ENCODE results near the gene TMC7.
A peak's percentile ranks its signal among the peaks of the same experiment; 100 is the strongest.
"Not testable (repeated sequence)": the region's sequence is repeated elsewhere in the genome, so short reads cannot be mapped to it uniquely, and the experiment has no call there.

TMC7 gene

DNA sequence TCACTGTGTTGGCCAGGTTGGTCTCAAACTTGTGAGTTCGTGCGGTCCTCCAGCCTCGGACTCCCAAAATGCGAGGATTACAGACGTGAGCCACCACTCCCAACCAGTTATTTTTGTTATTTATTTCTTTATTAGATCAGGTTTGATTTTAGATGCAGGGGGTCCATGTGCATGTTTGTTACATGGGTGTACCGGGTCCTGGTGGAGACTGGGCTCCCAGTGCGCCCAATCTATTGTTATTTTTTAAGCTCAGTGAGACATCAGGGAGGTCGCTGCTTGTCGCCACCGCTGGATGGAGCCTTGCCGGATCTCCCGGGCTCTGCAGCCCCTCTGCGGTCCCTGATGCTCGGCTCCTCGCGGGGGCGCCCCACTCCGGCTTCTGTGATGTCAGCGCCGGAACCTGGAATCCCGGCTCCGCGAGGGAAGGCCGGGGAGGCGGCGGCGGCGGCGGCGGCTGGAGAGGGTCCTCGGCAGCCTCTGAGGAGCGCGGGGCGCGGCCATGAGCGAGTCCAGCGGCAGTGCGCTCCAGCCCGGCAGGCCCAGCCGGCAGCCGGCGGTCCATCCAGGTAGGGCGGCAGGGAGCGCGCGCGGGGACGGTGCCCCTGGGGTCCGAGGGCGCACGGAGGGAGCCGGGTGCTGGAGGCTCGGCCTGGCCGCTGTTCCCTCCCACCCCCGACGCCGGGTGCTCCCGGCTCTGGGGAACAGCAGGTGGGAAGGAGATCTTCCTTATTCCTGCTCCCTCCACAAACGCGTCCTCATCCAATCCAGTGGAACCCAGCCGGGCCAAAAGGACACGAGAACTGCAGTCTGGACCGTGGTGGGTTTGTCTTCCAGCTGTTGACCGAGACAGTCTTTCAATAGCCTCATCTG, at the start of gene TMC7:
TMC7 (plus strand) TSS at position 370 of the 870 bp plus-strand sequence; CDS start at position 500, 130 bp downstream.
- peak; percentile 85 for DNase-seq

DNA sequence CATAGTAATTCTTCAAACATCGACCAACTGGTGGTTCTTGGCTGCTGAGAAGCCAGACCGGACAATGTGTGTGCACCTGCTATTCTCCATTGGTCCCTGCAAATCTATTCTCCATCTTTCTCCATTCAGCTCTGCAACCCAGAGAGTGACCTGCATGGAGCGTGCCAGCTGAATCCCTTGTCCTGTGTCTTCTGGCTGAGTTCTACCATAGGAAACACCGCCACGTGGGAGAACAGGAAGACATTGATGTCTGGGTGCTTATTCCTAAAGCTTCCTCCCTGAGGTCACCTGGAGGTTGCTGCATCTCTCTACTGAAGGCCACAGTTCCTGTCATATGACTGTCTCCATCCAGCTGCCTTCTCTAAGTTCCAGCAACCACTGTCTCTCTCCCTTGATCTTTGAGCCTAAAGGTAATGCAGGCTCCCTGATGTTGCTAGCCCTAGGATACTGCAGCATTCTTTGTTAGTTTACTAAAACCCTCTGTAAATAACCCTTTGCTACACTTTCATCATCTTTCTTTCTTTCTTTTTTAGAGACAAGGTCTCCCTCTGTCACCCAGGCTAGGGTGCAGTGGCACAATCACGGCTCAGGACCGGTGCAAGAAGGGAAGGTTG, 46.9 kb upstream of the TMC7 start:
- no peak for DNase-seq

DNA sequence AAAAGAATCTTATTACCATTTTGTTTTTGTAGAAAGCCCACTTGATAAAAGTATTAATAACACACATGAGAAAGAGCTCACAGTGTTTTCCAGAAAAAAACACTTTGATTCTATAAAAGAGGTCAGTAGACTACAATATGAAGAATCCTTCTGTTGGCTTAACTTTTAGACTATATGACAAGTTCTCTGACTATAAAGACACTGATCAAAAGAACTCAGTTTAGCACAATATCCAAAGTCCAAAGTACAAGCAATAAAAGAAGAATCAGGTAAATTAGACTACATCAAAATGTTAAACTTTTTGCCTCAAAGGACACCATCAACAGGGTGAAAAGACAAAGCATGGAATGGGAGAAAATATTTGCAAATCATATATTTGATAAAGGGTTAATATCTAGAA, 46.3 kb upstream of the TMC7 start:
- DNase-seq: no peak

DNA sequence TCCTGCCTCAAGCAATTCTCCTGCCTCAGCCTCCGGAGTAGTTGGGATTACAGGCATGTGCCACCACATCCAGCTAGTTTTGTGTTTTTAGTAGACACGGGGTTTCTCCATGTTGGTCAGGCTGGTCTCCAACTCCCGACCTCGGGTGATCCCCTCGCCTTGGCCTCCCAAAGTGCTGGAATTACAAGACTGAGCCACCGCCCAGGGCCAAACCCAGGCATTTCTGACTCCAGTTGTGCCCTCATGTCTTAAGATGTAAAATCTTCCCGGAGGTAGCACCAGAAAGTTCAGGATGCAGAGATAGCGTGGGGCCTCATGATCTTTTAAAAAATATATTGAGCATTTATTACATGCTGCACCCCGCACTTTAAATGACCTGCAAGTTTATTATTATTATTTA, 44.7 kb upstream of the TMC7 start:
- no peak for DNase-seq

DNA sequence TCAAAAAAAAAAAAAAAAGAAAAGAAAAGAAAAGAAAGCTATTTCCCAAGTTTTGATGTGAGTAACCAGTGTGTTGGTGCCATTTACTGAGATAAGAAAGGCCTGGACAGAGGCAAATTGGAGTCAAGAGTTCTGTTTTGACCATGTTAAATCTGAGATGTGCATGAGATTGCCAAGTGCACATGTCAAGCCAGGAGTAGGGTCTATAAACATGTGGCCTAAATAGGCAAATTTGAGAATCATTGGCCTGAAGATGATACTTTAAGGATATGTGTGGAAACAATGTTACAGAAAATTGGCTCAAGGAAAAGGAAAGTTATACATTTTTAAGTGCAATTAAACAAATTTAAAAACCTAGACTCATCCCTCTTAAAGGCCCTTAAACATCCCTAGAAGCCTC, 42.3 kb upstream of the TMC7 start:
- no peak for DNase-seq

DNA sequence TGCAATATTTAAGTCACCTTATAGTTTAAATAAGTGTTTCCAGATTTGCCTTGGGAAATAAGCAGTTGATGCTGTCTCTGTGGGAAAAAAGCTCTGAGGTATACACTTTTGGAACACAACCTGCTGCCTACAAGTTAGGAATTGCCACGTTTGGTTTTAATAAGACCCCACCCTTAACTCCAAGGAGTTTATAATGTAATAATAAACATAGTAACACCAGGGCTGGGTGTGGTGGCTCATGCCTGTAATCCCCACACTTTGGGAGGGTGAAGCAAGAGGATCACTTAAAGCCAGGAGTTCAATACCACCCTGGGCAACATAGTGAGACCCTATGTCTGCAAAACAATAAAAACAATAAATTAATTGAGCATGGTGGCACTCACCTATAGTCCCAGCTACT, 41.7 kb upstream of the TMC7 start:
- DNase-seq: no peak

DNA sequence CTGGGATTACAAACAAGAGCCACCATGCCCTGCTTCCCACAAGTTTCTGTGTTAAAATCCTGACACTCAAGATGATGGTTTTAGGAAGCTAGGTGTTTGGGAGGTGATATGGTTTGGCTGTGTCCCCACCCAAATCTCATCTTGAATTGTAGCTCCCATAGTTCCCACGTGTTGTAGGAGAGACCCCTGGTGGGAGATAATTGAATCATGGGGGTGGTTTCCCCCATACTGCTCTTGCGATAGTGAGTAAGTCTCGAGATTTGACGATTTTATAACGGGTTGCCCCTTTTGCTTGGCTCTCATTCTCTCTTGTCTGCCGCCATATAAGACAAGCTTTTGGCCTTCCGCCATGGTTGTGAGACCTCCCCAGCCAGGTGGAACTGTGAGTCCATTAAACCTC, 40.3 kb upstream of the TMC7 start:
- DNase-seq: no peak

DNA sequence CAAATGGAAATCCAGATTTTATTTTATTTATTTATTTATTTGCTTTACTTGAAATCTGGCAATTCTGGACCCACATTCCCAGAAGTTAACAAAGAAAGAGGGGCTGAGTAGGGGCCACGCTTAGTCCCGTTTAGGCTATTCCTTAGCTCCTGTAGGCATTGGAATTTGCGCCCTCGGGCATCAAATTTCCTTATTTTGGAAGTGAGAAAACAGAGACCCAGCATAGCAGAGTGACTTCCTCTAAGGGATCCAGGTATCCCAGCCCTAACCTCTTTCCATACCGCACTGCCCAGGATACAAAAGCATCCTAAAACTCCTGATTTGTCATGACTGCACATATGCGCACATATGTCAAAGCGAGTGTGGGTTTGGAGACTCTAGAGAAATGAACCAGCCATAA, 38.5 kb upstream of the TMC7 start:
- DNase-seq: no peak

DNA sequence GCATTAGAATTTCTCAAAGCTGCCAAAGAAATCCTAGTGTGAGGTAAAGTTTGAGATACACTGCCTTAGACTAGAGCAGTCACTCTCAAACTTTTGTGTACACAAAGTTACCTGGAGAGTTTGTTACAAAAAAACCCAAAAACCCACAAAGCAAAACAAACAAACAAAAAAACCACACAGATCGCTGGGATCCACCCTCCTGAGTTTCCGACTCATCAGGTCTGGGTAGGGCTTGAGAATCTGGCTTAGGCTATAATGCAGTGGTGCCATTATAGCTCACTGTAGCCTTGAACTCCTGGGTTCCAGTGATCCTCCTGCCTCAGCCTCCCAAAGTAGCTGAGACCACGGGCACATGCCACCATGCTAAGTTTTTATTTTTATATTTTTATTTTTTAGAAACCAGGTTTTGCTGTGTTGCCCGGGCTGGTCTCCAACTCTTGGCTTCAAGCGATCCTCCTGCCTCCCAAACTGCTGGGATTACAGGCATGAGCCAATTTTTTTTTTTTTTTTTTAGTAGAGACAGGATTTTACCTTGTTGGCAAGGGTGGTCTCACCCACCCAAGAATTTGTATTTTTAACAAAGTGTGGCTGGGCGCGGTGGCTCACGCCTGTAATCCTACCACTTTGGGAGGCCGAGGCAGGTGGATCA, 35.2 kb upstream of the TMC7 start:
- no peak for DNase-seq

DNA sequence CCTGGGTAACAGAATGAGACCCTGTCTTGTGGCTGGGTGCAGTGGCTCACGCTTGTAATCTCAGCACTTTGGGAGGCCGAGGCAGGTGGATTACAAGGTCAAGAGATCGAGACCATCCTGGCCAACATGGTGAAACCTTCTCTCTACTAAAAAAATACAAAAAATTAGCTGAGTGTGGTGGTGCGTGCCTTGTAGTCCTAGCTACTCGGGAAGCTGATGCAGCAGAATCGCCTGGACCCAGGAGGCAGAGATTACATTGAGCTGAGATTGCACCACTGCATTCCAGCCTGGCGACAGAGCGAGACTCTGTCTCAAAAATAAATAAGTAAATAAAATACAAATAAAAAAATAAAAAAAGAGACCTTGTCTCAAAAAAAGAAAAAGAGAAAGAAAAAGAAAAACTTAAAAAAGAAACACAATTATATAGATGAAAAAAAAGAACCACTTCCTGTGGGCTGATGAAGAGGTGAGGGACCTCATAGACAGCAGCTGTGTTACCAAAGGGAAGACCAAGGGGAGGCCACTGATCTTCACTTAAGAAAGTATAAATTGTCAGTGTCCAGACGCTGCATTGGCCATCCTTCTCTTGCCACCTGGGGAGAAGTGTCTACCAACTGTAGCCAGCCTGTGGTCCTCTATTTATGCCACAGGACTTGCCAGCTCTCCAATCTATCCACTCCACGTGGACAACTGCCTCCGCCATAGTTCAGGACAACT, 33.1 kb upstream of the TMC7 start:
- no peak for DNase-seq

DNA sequence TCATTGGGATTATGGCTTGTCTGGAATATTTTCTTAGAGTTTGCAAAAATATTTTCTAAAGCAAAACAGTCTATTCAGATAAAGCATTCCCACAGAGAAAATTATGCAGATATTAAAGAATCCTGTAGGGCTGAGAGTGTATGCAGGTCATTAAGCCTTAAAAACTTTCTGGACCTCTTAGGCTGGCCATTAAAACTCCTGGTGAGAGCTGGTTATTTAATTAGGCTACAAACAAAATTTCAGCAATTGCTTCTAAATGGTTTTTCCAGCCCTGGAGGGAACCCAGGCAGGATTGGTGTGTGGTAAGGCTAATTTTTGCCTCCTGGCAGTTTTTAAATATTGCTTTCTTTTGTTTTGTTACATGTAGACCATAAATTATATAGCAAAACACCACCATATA, 30.2 kb upstream of the TMC7 start:
- no peak for DNase-seq

DNA sequence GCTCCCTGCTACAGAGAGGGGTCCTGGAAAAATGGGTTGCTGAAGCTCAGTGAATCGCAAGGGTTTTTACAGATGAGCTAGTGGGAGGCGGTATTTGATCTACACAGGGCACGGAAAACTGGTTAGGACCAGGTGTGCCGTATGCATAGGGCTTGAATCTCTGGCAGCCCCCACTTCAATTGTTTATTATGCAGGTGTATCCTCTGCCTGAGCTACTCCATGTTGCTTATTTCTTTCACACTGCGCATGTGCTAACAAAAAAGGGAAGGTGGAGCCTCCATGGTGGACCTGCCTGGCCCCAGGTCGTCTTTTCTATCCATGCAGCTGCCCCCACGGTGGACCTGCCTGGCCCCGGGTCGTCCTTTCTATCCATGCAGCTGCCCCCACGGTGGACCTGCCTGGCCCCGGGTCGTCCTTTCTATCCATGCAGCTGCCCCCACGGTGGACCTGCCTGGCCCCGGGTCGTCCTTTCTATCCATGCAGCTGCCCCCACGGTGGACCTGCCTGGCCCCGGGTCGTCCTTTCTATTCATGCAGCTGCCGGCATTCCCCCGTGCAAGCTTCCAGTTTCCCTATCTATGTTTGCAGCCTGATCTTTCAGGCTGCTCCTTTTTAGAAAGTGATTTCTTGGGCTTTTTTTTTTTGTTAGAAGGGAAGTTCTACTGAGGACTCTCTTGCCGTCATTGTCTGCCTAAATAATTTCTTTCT, 27.7 kb upstream of the TMC7 start:
- DNase-seq: not testable (repeated sequence)

DNA sequence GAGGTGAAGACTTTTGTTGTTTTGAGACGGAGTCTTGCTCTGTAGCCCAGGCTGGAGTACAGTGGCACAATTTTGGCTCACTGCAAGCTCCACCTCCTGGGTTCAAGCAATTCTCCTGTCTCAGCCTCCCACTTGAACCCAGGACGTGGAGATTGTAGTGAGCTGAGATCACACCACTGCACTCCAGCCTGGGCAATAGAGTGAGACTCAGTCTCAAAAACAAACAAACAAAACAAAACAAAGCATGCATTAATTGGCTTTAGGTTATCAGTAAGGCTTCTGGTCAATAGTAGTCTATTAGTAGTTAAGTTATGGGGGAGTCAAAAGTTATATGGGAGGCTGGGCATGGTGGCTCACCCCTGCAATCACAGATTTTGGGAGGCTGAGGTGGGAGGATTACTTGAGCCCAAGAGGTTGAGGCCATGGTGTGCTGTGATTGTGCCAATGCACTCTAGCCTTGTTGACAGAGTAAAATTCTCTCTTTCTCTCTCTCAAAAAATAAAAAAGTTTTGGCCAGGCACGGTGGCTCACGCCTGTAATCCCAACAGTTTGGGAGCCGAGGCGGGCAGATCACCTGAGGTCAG, 27.0 kb upstream of the TMC7 start:
- DNase-seq: not testable (repeated sequence)

DNA sequence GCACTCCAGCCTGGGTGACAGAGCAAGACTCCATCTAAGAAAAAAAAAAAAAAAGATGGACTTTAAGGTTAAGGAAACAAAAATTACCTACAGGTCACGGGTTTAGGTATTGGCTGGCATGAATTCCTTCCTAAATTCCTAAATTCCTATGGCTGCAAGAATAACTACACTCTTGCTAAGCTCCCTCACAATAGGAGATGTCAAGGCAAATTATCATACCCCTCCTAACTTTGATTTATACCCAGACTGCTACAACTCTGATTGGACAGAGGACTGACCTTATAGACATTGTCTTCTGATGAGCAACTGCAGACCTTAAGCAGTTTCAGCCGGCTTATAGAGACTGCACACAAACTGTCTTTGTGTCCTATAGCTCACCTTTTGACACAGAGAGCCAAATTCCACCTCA, 25.1 kb upstream of the TMC7 start:
- DNase-seq: peak; percentile 20

DNA sequence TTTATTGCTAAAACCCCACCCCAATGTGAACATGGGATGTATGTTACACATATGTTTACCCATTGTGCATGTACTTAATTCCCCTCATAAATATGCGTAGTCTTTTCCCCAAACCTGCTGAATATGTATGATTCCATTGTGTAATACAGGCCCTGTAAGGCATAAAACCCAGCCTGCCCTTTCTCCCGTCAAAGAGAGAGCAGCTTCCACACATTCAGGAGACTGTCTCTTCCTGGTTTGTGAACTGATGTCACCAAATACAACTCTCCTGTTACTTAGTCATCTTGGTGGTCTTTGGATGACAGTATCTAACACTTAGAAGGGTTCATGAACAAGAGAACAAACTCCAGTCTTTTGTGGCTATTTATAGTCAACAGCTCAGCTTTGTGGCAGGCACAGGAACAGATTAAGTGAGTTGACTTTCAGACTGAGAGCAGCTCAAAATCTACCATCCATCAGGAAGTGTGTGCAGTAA, 24.7 kb upstream of the TMC7 start:
- peak; percentile 58 for DNase-seq

DNA sequence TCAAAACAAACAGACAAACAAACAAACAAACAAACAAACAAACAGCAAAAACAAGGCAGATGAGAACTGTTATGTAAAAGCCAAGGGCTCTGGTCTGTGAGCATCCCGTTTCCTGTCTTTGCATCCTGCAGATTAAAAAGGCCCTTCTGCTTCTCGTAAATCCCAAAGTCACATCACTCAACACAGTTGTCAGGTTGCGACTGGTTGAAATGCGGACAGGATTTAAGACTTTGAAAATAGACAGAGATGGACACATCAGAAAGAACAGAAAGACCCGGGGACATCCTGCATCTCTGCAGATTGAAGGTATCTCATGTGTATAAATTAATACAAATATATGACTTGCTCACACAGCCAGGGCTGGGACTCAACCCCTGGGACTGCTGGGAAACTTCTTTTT, 18.2 kb upstream of the TMC7 start:
- no peak for DNase-seq

DNA sequence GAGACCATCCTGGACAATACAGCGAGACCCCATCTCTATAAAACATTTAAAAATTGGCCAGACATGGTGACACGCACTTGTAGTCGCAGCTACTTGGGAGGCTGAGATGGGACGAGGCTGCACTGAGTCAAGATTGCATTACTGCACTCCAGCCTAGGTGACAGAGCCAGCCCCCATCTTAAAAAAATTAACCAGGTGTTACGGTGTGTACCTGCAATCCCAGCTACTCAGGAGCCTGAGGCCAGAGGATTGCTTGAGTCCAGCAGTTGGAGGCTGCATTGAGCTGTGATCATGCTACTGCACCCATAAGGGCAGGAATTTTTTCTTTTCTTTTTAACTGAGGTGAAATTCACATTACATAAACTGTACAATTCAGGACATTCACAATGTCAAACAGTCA, 16.9 kb upstream of the TMC7 start:
- no peak for DNase-seq

DNA sequence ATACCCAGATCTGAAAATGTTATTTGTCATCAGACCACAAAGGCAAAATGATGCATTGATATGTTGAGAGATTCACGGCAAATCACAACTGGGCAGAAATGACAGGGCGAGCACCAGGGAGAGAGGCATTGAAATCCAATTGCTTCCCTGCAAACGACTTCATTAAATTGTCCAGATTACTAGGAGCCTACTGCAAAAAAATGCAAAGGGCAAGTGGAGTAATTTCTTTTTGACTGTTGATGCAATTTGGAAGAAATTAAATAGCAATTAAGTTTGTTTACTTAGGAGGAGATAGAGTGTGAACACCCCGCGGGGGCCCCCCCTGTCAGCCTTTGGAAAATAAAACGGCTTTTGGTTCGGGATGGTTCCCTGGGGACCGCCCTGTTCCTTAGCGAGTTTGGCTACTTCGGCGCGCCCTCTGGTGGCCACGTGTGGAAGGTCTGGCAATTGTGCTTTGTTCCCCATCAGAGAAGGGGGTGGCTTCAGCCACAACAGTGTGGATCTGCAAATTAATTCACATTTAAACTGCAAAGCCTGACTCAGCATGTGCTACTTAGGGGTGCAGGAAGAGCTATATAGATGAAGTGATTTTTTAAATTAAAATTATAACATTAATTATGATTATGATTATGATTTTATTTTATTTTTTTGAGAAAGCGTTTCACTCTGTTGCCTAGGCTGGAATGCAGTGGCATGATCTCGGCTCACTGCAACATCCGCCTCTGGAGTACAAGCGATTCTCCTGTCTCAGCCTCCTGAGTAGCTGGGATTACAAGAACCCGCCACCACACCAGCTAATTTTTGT, 14.5 kb upstream of the TMC7 start:
- peak; percentile 72 for DNase-seq

DNA sequence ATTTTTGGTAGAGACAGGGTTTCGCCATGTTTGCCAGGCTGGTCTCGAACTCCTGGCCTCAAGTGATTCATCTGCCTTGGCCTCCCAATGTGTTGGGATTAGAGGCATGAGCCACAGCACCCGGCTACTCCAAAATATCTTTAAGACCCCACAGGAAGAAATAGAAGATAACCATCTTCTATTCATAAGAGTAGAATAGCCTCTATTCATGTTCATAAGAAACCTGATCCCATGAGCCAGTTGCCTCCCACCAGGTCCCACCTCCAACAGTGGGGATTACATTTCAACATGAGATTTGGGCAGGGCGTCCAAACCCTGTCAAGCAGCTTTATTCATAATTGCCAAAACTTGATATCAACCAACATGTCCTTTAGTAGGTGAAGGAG, 13.9 kb upstream of the TMC7 start:
- DNase-seq: no peak

DNA sequence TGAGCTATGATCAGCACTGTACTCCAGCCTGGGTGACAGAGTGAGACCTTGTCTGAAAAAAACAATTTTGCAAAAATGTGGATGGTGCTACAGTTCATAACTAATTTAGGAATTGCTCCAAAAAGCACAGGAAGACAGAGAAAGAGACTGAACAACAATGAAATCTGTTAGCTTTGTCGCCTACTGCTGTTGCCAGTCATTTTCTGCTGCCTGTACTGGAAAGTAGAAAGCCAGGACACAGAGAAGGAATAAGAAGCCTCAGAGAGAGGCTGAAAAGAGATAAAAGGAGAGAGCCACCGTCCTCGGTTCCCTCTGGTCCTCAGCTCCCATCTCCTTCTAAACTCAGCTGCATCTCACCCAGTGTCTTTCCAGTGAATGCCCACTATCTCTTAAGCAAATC, 8.6 kb upstream of the TMC7 start:
- DNase-seq: no peak

DNA sequence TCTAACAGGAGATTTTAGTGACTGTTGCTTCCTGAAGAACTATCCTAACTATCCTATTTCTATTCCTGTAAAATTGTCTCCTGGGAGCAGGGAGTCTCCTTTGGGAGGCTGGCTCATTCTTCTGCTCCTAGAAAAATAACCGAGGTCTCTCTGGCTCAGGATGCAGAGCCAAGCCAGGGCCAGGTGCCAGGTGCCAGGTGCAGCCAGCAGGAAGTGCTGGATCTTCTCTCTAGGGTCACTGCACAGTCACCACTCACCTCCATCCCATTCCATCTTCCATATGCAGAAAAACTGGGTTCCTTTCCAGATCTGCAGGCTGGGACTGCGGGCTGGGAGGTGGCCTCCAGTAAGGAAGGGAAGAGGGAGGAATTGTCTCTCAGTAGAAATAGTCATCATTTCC, 3.8 kb upstream of the TMC7 start:
- no peak for DNase-seq
